HCT116 (cell line): ENCODE data around the gene COA7. TPM values are rescaled to one million over a fixed set of nuclear protein-coding genes. Genes with fewer than 3 reads are reported as not detected.

Source experiments
- ATAC-seq: fragments of 200-7000 bp; cut with Tn5 transposase; 2 replicates; pipeline ENCODE4 v1.9.1; 2020; ENCODE audit warnings: mild to moderate bottlenecking, moderate library complexity
- BruUV-seq: library from RNA; stranded (reverse); fragments of 400-500 nt; replicated peaks from 2 replicates; lab custom pipeline; 2021; lab: Mats Ljungman, UMichigan
- CTCF ChIA-PET: fragments of 300-600 bp; sonication (Branson Sonifier 250); formaldehyde crosslinking; loops from one replicate; lab custom pipeline; 2021; ENCODE audit warnings: antibody characterized with exemption; lab: Charles Lee
- POLR2A ChIA-PET: fragments of 300-600, 350-600 bp; sonication (Branson Sonifier 250); formaldehyde crosslinking; loops from one replicate; lab custom pipeline; 2021; ENCODE audit warnings: antibody characterized with exemption; lab: Charles Lee
- RAD21 ChIA-PET, 2 experiments: fragments of 300-600 bp; sonication (Branson Sonifier 250); formaldehyde crosslinking; loops; one replicate each; lab custom pipeline; 2023; ENCODE audit warnings: low total read pairs in 2 of 2; ENCODE audit not compliant: uncharacterized antibody in 2 of 2, unreplicated experiment in 2 of 2, low non-redundant PET in 1 of 2; lab: Charles Lee
- DNase-seq: peaks from one replicate; pipeline ENCODE4 v3.0.0-alpha.2; 2010; ENCODE audit warnings: low read depth, low spot score
- H2AFZ ChIP-seq: fragments of 200-600 bp; shearing (Covaris generic), sonication (generic); 2 replicates; pipeline ENCODE4 v1.6.1; 2017; ENCODE audit warnings: low read depth, mixed run types, mixed read lengths, antibody characterized with exemption, low read length; ENCODE audit not compliant: poor library complexity, severe bottlenecking
- H3K27ac ChIP-seq: 2 replicates; pipeline ENCODE4 v1.5.1; 2012; ENCODE audit warnings: low read depth, low read length
- H3K27me3 ChIP-seq: fragments of 200-600 bp; sonication (generic); 2 replicates; pipeline ENCODE4 v1.6.1; 2016; ENCODE audit warnings: mixed run types, low read length, mixed read lengths; ENCODE audit not compliant: insufficient read depth
- H3K36me3 ChIP-seq, 2 experiments: fragments of 200-500 bp in 1 of 2; fragments of 200-600 bp in 1 of 2; sonication (Bioruptor generic) in 1 of 2; sonication (generic) in 1 of 2; 2 replicates each; pipeline versions ENCODE4 v1.5.1 to v1.6.1; 2014 to 2016; ENCODE audit warnings: low read length in 2 of 2, inconsistent platforms in 1 of 2, mixed read lengths in 1 of 2, mixed run types in 1 of 2; ENCODE audit not compliant: insufficient read depth in 2 of 2, control insufficient read depth in 1 of 2
- H3K4me1 ChIP-seq, 2 experiments: fragments of 200-600 bp in 1 of 2; sonication (generic) in 1 of 2; 2 replicates each; pipeline versions ENCODE4 v1.5.1 to v1.6.1; 2012 to 2017; ENCODE audit warnings: low read length in 2 of 2, inconsistent platforms in 1 of 2, mild to moderate bottlenecking in 1 of 2, mixed read lengths in 1 of 2, mixed run types in 1 of 2, moderate library complexity in 1 of 2; ENCODE audit not compliant: insufficient read depth in 2 of 2, control insufficient read depth in 1 of 2
- H3K4me2 ChIP-seq: fragments of 200-600 bp; sonication (generic); 2 replicates; pipeline ENCODE4 v1.6.1; 2017; ENCODE audit warnings: mixed run types, low read length, mixed read lengths
- H3K4me3 ChIP-seq, 2 experiments: fragments of 200-600 bp in 1 of 2; sonication (generic) in 1 of 2; replicated peaks in 1 of 2; 2 replicates each; pipeline ENCODE4 v1.5.1; 2011 to 2016; ENCODE audit warnings: low read length in 2 of 2, control low read depth in 1 of 2, low read depth in 1 of 2, mild to moderate bottlenecking in 1 of 2, mixed read lengths in 1 of 2, mixed run types in 1 of 2
- H3K79me2 ChIP-seq: fragments of 200-600 bp; sonication (generic); 2 replicates; pipeline ENCODE4 v1.6.1; 2017; ENCODE audit warnings: mild to moderate bottlenecking, mixed run types, low read length, moderate library complexity, mixed read lengths; ENCODE audit not compliant: insufficient read depth
- H3K9ac ChIP-seq: fragments of 200-600 bp; sonication (generic); 2 replicates; pipeline ENCODE4 v1.6.1; 2016; ENCODE audit warnings: low read length, mixed read lengths
- H3K9me2 ChIP-seq: fragments of 200-600 bp; sonication (generic), shearing (Covaris generic); 2 replicates; pipeline ENCODE4 v1.6.1; 2017; ENCODE audit warnings: mixed run types, mild to moderate bottlenecking, moderate library complexity; ENCODE audit not compliant: insufficient read depth
- H3K9me3 ChIP-seq, 2 experiments: fragments of 200-500 bp in 1 of 2; fragments of 200-600 bp in 1 of 2; sonication (Bioruptor generic) in 1 of 2; sonication (generic) in 1 of 2; 2 replicates each; pipeline ENCODE4 v1.6.1; 2014 to 2017; ENCODE audit warnings: low read length in 2 of 2, mixed read lengths in 2 of 2, inconsistent platforms in 1 of 2, low read depth in 1 of 2, mild to moderate bottlenecking in 1 of 2, mixed run types in 1 of 2, moderate library complexity in 1 of 2; ENCODE audit not compliant: control insufficient read depth in 1 of 2, insufficient read depth in 1 of 2
- H4K20me1 ChIP-seq: fragments of 200-600 bp; sonication (generic), shearing (Covaris generic); 2 replicates; pipeline ENCODE4 v1.6.1; 2017; ENCODE audit warnings: mixed run types, mild to moderate bottlenecking, moderate library complexity; ENCODE audit not compliant: insufficient read depth
- CEBPB ChIP-seq: IDR thresholded peaks from 2 replicates; pipeline ENCODE4 v1.6.1; 2012; ENCODE audit warnings: low read depth
- EGR1 ChIP-seq: IDR thresholded peaks from 2 replicates; pipeline ENCODE4 v1.6.1; 2012; ENCODE audit warnings: low read depth
- POLR2AphosphoS5 ChIP-seq: IDR thresholded peaks from 2 replicates; pipeline ENCODE4 v1.6.1; 2011; ENCODE audit warnings: mild to moderate bottlenecking, low read depth, low read length, moderate library complexity
- RAD21 ChIP-seq: IDR thresholded peaks from 2 replicates; pipeline ENCODE4 v1.6.1; 2012; ENCODE audit warnings: low read depth, mild to moderate bottlenecking
- REST ChIP-seq: IDR thresholded peaks from 2 replicates; pipeline ENCODE4 v1.6.1; 2012; ENCODE audit warnings: low read depth
- SP1 ChIP-seq: IDR thresholded peaks from 2 replicates; pipeline ENCODE4 v1.6.1; 2012; ENCODE audit warnings: low read depth
- ZBTB33 ChIP-seq: IDR thresholded peaks from 2 replicates; pipeline ENCODE4 v1.6.1; 2011; ENCODE audit warnings: mild to moderate bottlenecking, low read length, moderate library complexity; ENCODE audit not compliant: insufficient replicate concordance; ENCODE audit errors: extremely low read depth
- ZFX ChIP-seq: fragments of 450-650 bp; IDR thresholded peaks from 2 replicates; pipeline ENCODE4 v1.6.1; 2017
- ZNF274 ChIP-seq: fragments of 200-500 bp; sonication (Bioruptor generic); IDR thresholded peaks from 2 replicates; pipeline ENCODE4 v1.6.1; 2014; ENCODE audit warnings: mild to moderate bottlenecking, low read depth, low read length, inconsistent platforms
- intact Hi-C: fragments of 100-400 bp; cut with micrococcal nuclease; formaldehyde crosslinking; loops from 2 replicates; pipeline ENCODE4 v1.10.0; 2022
- total RNA-seq: library from RNA; stranded (reverse); gene quantifications from one replicate; pipeline ENCODE4 v1.2.1, GENCODE V29; 2021; ENCODE audit not compliant: unreplicated experiment

The COA7 gene
- total RNA-seq, 1 experiment from 2014 or later: 43.6 TPM

- H3K9ac ChIP-seq: no peak overlapping the region
- ChIA-PET CTCF (no interaction called here), RAD21 (no interaction called here)
- H3K9me2 ChIP-seq: no peaks in the 10 kb centered on the region
- H3K9me3 ChIP-seq: no peaks in the 10 kb centered on the region
- no peaks in the 10 kb centered on the region for H3K36me3 ChIP-seq
- no peak overlapping the region for H3K4me2 ChIP-seq
- no peaks in the 10 kb centered on the region for H3K27me3 ChIP-seq
- no peak overlapping the region for H2AFZ ChIP-seq
- no peak overlapping the region for H3K4me3 ChIP-seq
- no peak overlapping the region for H3K27ac ChIP-seq
- no peak for TF ChIP-seq CEBPB
- TF ChIP-seq EGR1: no peak
- TF ChIP-seq ZNF274: no peak
- TF ChIP-seq SP1: no peak
- TF ChIP-seq ZBTB33: no peak
- TF ChIP-seq ZFX: no peak
- no peak for TF ChIP-seq RAD21
- no peak for TF ChIP-seq REST
- no peak for TF ChIP-seq POLR2AphosphoS5
- TF ChIP-seq, all 23 proteins: peak for 0
- ATAC-seq (no peak), DNase-seq (no peak)
- Histone ChIP-seq H3K4me1 (peaks cover 8 to 33% of the 10 kb centered on the region in 2 experiments), H4K20me1 (no peaks in the 10 kb centered on the region), H3K79me2 (no peaks in the 10 kb centered on the region)
- no TSS peak for BruUV-seq
- intact Hi-C loops: loop anchor here (10.0 kb wide), 1 partner anchor 119 kb away; no protein-coding TSS in a partner anchor
- POLR2A ChIA-PET: no interaction called here
Measured at GRCh38 chr1:52706136-52706670, 8.1 kb upstream of the COA7 start.
